H1 (cell line): Measurements from ENCODE around the gene SLC26A11.

Experiments
- BACH1 ChIP-seq: IDR thresholded peaks from 2 replicates; pipeline ENCODE4 v1.6.1; 2012; ENCODE audit warnings: low read length, improper control_type of control experiment
- CREB1 ChIP-seq: IDR thresholded peaks from 2 replicates; pipeline ENCODE4 v1.6.1; 2012; ENCODE audit warnings: inconsistent platforms
- CTCF ChIP-seq, 3 experiments: IDR thresholded peaks; 1 replicate in 2 of 3; 2 replicates in 1 of 3; pipeline versions ENCODE4 v1.5.1 to v1.6.1; 2011; ENCODE audit warnings: low read length in 3 of 3, mild to moderate bottlenecking in 3 of 3, inconsistent platforms in 2 of 3, low read depth in 1 of 3, moderate library complexity in 1 of 3; ENCODE audit not compliant: insufficient read depth in 1 of 3; ENCODE audit errors: control extremely low read depth in 1 of 3
- EP300 ChIP-seq, 2 experiments: IDR thresholded peaks; 1 replicate in 1 of 2; 2 replicates in 1 of 2; pipeline ENCODE4 v1.6.1; 2011 to 2012; ENCODE audit warnings: low read depth in 2 of 2, low read length in 2 of 2, mild to moderate bottlenecking in 2 of 2, borderline replicate concordance in 1 of 2, inconsistent platforms in 1 of 2, moderate library complexity in 1 of 2
- HDAC2 ChIP-seq, 2 experiments: fragments of 300-600 bp in 1 of 2; sonication (generic) in 1 of 2; IDR thresholded peaks; 2 replicates each; pipeline ENCODE4 v1.6.1; 2011 to 2012; ENCODE audit warnings: low read depth in 2 of 2, low read length in 2 of 2, mild to moderate bottlenecking in 2 of 2, moderate library complexity in 2 of 2, borderline replicate concordance in 1 of 2, inconsistent platforms in 1 of 2
- JUN ChIP-seq: IDR thresholded peaks from 2 replicates; pipeline ENCODE4 v1.6.1; 2011; ENCODE audit warnings: low read depth, mild to moderate bottlenecking, improper control_type of control experiment, low read length
- RBBP5 ChIP-seq: IDR thresholded peaks from 2 replicates; pipeline ENCODE4 v1.7.1; 2012; ENCODE audit warnings: low read depth, mild to moderate bottlenecking, inconsistent platforms, low read length, moderate library complexity, borderline replicate concordance
- RFX5 ChIP-seq: IDR thresholded peaks from 2 replicates; pipeline ENCODE4 v1.6.1; 2011; ENCODE audit warnings: low read depth, low read length, improper control_type of control experiment, borderline replicate concordance
- RXRA ChIP-seq: IDR thresholded peaks from 2 replicates; pipeline ENCODE4 v1.6.1; 2011; ENCODE audit warnings: low read depth, mild to moderate bottlenecking, low read length, moderate library complexity; ENCODE audit not compliant: insufficient read depth
- SIN3A ChIP-seq, 2 experiments: IDR thresholded peaks in 1 of 2; conservative IDR thresholded peaks in 1 of 2; 2 replicates each; pipeline ENCODE4 v1.6.1; 2011 to 2012; ENCODE audit warnings: low read length in 2 of 2, improper control_type of control experiment in 1 of 2, low read depth in 1 of 2, mild to moderate bottlenecking in 1 of 2
- TAF7 ChIP-seq: optimal IDR thresholded peaks from 2 replicates; pipeline ENCODE3; 2011; ENCODE audit warnings: low read depth, mild to moderate bottlenecking, inconsistent platforms, low read length, moderate library complexity, borderline replicate concordance

- no peak for TF ChIP-seq SIN3A (conservative IDR thresholded peaks at IDR 0.05 in 1 of 2, IDR thresholded peaks at IDR 0.05 in 1 of 2; ENCODE audit: low read depth in 1 of 2, low read length in 2 of 2)
- 0 out of 2 replicates have a peak, but pooled peaks have one; percentile 13 for TF ChIP-seq CREB1
- TF ChIP-seq BACH1: no peak
- no peak for TF ChIP-seq JUN
- TF ChIP-seq CTCF (IDR thresholded peaks at IDR 0.05; ENCODE audit: control extremely low read depth in 1 of 3, insufficient read depth in 1 of 3, low read depth in 1 of 3, low read length in 3 of 3): no peak
- no peak for TF ChIP-seq RFX5
- TF ChIP-seq RXRA: no peak
- TF ChIP-seq EP300 (IDR thresholded peaks at IDR 0.05; ENCODE audit: borderline replicate concordance in 1 of 2, low read depth in 2 of 2, low read length in 2 of 2): no peak
- no peak for TF ChIP-seq HDAC2 (IDR thresholded peaks at IDR 0.05; ENCODE audit: borderline replicate concordance in 1 of 2, low read depth in 2 of 2, low read length in 2 of 2)
- TF ChIP-seq RBBP5: peak; percentile 52; the same call in 1 of the 2 replicates
- no peak for TF ChIP-seq TAF7
Observed at GRCh38 chr17:80220054-80220735, at the start of gene SLC26A11, which contains the start of gene SGSH.
